ENCODE measurements around the gene MED25. TPM values are rescaled to one million over a fixed set of nuclear protein-coding genes. Genes with fewer than 3 reads are reported as not detected.
A peak's percentile ranks its signal among the peaks of the same experiment; 100 is the strongest.

Gene MED25
- total RNA-seq, 2 donors from 2014 or later = 38.4 to 173 TPM

DNA sequence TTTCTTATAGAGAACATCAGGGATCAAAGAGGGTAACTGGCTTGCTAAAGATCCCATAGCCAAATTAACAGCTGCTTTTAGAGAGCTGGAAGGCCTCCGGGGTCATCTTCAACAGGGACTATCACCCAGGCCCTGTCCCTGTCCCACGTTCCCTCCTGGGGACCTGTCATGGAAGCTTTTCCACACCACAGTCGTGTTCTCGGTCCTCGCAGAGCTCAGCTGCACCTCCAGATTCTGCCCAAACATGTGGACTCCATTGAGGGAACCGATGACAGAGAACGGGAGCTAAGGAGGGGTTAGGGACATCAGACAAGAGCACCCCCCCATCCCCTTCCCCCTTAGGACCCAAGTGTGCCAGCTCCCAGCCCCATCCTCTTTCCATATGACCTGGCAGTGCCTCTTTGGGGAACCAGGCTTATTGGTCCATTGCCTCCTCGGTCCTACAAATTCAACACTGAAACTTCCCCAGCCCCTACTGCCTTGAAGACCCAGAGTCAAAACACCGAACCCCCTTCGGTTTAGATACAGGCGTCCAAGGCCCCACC, 5.6 kb upstream of the MED25 start:
- 38% methylated on average over 11 of the region's 11 CpGs for WGBS
- intact Hi-C loops (cut with DNase I) = no loop called here
- no peak for DNase-seq (ENCODE audit: low spot score)
- no peaks in the 10 kb centered on the region for H3K36me3 ChIP-seq
- peak overlapping the region; percentile 48 to 56 for H3K4me3 ChIP-seq
- no peaks in the 10 kb centered on the region for H3K9me3 ChIP-seq
- TF ChIP-seq POLR2A (IDR thresholded peaks at IDR 0.05) = no peak
- no peak for TF ChIP-seq POLR2AphosphoS5 (IDR thresholded peaks at IDR 0.05)
- TF ChIP-seq, protein P1, sequence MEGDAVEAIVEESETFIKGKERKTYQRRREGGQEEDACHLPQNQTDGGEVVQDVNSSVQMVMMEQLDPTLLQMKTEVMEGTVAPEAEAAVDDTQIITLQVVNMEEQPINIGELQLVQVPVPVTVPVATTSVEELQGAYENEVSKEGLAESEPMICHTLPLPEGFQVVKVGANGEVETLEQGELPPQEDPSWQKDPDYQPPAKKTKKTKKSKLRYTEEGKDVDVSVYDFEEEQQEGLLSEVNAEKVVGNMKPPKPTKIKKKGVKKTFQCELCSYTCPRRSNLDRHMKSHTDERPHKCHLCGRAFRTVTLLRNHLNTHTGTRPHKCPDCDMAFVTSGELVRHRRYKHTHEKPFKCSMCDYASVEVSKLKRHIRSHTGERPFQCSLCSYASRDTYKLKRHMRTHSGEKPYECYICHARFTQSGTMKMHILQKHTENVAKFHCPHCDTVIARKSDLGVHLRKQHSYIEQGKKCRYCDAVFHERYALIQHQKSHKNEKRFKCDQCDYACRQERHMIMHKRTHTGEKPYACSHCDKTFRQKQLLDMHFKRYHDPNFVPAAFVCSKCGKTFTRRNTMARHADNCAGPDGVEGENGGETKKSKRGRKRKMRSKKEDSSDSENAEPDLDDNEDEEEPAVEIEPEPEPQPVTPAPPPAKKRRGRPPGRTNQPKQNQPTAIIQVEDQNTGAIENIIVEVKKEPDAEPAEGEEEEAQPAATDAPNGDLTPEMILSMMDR (IDR thresholded peaks at IDR 0.05) = no peak
- H3K4me1 ChIP-seq (replicated peaks) = peaks cover 6% of the 10 kb centered on the region
- peak overlapping the region; percentile 82 to 87 for H3K27ac ChIP-seq
- no peaks in the 10 kb centered on the region for H3K27me3 ChIP-seq (replicated peaks; ENCODE audit: insufficient read depth)

DNA sequence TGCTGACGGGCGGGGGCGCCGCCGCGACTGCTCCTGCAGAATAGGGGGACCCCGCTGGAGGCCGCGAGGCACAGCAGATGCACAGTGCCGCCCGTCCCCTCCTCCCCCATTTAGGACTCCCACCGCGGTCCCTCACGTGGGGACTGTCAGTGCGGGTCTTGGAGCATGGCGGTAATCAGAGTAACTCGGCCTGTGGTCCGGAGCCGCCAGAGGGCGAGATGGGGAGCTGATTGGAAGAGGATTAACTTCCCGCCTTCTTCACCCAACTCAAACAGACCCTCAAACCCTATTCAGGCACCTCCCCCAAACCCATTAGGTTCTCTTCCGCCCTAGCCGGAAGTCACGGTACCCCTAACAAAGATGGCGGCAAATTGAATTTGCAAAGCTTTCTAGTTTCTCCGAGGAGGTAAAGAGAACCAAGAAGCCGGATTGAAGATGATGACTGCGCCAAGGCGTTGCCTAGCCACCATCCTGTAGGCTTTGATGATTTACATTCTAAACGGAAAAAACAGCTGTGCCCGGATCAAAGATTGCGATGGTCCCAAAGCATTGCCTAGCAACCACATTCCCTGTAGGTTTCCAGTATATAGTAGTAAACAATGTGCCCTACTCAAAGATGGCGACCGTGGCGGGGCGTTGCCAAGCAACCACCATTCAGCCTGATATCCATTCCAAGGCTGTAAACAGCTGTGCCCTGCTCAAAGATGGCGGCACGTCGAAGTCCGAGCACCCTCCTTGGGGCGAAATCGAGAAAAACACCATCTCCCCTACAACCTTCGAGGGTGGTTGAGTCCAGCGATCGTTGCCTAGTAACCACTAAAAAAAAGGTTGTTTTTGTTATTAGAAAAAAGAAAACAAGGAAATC, 4.9 kb upstream of the MED25 start, which contains the start of gene FUZ:
TSS of gene FUZ (minus strand) at position 296 of the 865 bp plus-strand sequence. CDS start at position 110, 186 bp downstream.
- H3K4me3 ChIP-seq = peak within 1 kb of the TSS; percentile 48 to 56
- H3K4me1 ChIP-seq (replicated peaks) = peaks cover 6% of the 10 kb centered on the region
- H3K27ac ChIP-seq = peak within 1 kb of the TSS; percentile 82 to 87
- WGBS = under 1% methylated on average over 45 of the region's 45 CpGs
- no peaks in the 10 kb centered on the region for H3K36me3 ChIP-seq
- no peaks in the 10 kb centered on the region for H3K9me3 ChIP-seq
- H3K27me3 ChIP-seq (replicated peaks; ENCODE audit: insufficient read depth) = no peaks in the 10 kb centered on the region
- TF ChIP-seq POLR2A (IDR thresholded peaks at IDR 0.05) (no peak), POLR2AphosphoS5 (IDR thresholded peaks at IDR 0.05) (peak; percentile 95)
- TF ChIP-seq, protein P1 (IDR thresholded peaks at IDR 0.05) = peak in 1 of 4 experiments; percentile 32
- intact Hi-C loops (cut with DNase I) = no loop called here
- DNase-seq (ENCODE audit: low spot score) = peak; percentile 96

DNA sequence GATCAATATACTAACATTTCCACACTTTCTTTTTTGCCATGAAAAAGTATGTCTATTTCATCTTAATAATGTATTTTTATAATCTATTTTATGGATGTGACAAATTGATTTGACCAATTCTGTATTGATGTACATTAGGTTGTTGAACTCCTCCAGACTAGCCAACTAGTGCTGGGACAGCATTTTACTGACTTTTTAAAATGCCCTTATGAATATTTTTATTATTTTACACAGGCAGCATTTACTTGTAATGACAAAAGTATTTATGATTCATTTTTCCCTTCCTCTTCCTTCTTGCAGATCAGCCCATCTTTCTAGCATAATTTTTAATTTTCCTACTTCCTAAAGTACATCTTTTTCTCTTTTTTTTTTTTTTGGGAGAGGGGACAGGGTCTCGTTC, 4.1 kb upstream of the MED25 start:
- peaks cover 7% of the 10 kb centered on the region for H3K4me1 ChIP-seq (replicated peaks)
- H3K27ac ChIP-seq = peak overlapping the region; percentile 82 to 87
- TF ChIP-seq POLR2AphosphoS5 (IDR thresholded peaks at IDR 0.05) (no peak), POLR2A (IDR thresholded peaks at IDR 0.05) (no peak)
- TF ChIP-seq, protein P1 (IDR thresholded peaks at IDR 0.05) = no peak
- no peaks in the 10 kb centered on the region for H3K36me3 ChIP-seq
- WGBS = 72% methylated on average over 1 of the region's 1 CpG
- intact Hi-C loops (cut with DNase I) = no loop called here
- no peaks in the 10 kb centered on the region for H3K27me3 ChIP-seq (replicated peaks; ENCODE audit: insufficient read depth)
- DNase-seq (ENCODE audit: low spot score) = no peak
- H3K4me3 ChIP-seq = peak overlapping the region; percentile 48 to 56
- no peaks in the 10 kb centered on the region for H3K9me3 ChIP-seq

DNA sequence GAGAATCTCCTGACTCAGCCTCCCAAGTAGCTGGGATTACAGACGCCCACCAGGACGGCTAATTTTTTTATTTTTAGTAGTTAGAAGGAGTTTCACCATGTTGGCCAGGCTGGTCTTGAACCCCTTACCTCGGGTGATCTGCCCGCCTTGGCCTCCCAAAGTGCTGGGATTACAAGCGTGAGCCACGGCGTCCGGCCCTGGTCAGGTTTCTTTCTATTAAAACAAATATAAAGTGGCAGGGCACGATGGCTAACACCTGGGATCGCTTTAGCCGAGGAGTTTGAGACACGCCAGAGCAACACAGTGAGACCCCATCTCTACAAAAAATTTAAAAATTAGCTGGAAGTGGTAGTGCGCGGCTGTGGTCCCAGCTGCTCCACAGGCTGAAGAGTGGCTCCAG, 1.5 kb upstream of the MED25 start:
- no peak overlapping the region for H3K4me3 ChIP-seq

More for the DNA sequence above, 1.5 kb upstream of the MED25 start:
- Histone ChIP-seq H3K27me3 (replicated peaks; ENCODE audit: insufficient read depth) (no peaks in the 10 kb centered on the region), H3K36me3 (no peaks in the 10 kb centered on the region), H3K27ac (peak overlapping the region; percentile 91 to 93), H3K4me1 (replicated peaks) (peaks cover 3% of the 10 kb centered on the region), H3K9me3 (no peaks in the 10 kb centered on the region)
- TF ChIP-seq, protein P1 (IDR thresholded peaks at IDR 0.05) = no peak
- TF ChIP-seq POLR2AphosphoS5 (IDR thresholded peaks at IDR 0.05) (no peak), POLR2A (IDR thresholded peaks at IDR 0.05) (no peak)
- 69% methylated on average over 14 of the region's 14 CpGs for WGBS
- no peak for DNase-seq (ENCODE audit: low spot score)
- intact Hi-C loops (cut with DNase I) = loop anchor here (5.0 kb wide), 1 partner anchor 36 kb away; the partner anchor contains the start of gene PTOV1

Data from prostate gland (tissue), 2 donors.